Limb (tissue), 2 donors: ENCODE results near the gene C8G.

Experiments
- DNase-seq, 2 donors: peaks; one replicate each; pipeline ENCODE4 v3.0.0-alpha.2; 2016; ENCODE audit errors: extremely low spot score in 2 of 2

Gene C8G

GRCh38 chr9:136944519-136945332 is at the start of gene C8G, which contains the start of gene FBXW5:
TSS of gene C8G (plus strand) at chr9:136945243. CDS start at chr9:136945321, 78 bp downstream.
TSS of gene FBXW5 (minus strand) at chr9:136944738. CDS start at chr9:136944083, 655 bp downstream.
- DNase-seq = peak; percentile 95 to 98

- DNase-seq = no peak
Observed at GRCh38 chr9:136896027-136896426, 49.0 kb upstream of the C8G start.

DNA sequence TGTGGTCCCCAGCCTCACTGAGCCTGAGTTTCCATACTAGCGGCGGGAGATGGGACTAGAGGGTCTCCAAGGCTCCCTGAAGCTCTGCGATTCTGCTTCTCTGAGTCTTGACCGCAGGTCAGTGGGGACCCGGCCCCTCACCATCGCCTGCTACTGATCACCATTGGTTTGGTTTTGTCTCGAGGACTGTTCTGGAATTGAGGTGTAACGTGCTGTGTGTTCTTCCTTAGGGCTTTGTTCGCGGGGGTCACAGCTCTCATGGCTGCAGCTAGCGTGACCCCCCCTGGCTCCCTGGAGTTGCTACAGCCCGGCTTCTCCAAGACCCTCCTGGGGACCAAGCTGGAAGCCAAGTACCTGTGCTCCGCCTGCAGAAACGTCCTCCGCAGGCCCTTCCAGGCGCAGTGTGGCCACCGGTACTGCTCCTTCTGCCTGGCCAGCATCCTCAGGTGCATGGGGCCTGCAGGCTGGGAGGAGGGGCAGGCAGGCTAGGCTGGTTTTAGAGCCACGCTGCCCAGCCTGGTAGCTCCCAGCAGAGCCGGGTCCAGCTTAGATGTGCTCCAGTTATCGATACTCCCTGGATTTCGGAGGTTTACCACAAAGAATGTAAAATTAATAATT is 46.5 kb upstream of the C8G start:
- no peak for DNase-seq

- DNase-seq = no peak
Observed at GRCh38 chr9:136899196-136899595, 45.8 kb upstream of the C8G start.

DNA sequence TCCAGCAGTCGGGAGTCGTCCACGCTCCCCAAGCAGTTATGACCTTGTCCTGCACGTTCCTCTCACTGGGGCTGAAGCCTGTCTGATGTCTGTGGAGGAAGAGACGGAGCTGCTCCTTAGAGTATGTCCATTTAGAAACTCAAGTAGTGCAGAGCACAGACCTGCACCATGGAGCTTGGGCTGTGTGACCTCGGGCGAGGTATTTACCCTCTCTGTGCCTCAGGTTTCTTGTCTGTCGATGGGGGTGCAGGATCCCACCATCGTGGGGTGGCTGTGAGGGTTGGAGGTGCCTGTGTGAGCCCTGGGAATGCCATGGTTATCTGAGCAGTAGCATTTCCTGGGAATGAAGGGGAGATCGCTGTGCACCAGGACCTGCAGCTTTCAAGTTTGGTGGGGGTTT is 44.5 kb upstream of the C8G start:
- DNase-seq = no peak

- DNase-seq = no peak
Observed at GRCh38 chr9:136900988-136901515, 44.0 kb upstream of the C8G start.

- DNase-seq = no peak
Observed at GRCh38 chr9:136901516-136902258, 43.4 kb upstream of the C8G start.

DNA sequence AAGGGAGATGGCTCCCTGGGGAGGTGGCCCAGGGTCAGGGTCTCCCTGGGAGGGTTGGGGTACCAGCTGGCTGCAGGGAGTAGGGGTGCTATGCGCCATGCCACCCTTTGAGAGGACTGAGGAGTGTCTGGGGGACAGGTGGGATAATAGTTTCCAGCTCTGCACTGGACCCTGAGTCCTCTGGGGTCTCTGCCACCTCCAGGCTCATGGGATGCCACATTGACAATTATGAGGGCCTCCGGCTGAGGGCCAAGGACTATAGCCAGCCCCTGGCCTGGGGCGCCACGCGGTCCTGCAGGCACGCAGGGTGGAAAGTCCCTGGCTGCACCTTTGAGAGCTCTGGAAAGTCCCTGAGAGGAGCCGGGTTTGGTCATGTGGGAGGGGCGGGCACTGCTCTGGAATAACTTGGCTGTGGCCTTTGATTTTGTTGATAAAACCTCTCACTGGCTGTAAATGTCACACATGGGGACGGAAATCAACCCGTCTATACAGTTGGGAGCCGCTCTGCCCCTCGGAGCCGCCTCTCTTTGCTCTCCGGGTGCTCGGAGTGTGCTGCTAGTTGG is 42.7 kb upstream of the C8G start:
- no peak for DNase-seq

DNA sequence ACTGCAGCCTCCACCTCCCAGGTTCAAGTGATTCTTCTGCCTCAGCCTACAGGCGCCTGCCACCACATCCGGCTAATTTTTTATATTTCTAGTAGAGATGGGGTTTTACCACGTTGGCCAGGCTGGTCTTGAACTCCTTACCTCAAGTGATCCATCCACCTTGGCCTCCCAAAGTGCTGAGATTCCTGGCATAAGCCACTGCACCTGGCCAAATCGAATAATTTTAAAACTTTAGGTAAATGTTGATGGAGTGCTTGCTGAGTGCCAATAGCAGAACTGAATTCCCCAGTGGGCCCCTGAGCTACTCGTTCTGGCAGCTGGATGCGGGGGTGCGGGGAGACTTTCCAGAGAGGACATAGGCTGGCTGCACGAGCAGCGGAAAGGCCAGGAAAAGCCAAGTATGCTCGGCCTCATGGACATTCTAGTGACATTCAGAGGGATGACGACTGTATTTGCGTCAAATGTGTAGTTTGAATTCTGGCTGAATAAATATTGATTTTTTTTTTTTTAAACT is 41.9 kb upstream of the C8G start:
- no peak for DNase-seq

DNA sequence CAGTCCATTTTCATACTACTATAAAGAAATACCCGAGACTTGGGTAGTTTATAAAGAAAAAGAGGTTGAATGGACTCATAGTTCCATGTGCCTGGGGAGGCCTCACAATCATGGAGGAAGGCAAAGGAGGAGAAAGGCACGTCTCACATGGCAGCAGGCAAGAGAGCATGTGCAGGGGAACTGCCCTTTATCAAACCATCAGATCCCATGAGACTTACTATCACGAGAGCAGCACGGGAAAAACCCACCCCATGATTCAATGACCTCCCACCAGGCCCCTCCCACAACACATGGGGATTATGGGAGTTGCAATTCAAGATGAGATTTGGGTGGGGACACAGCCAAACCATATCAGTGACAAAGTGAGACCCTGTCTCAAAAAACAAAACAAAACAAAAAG is 38.8 kb upstream of the C8G start:
- DNase-seq = no peak

DNA sequence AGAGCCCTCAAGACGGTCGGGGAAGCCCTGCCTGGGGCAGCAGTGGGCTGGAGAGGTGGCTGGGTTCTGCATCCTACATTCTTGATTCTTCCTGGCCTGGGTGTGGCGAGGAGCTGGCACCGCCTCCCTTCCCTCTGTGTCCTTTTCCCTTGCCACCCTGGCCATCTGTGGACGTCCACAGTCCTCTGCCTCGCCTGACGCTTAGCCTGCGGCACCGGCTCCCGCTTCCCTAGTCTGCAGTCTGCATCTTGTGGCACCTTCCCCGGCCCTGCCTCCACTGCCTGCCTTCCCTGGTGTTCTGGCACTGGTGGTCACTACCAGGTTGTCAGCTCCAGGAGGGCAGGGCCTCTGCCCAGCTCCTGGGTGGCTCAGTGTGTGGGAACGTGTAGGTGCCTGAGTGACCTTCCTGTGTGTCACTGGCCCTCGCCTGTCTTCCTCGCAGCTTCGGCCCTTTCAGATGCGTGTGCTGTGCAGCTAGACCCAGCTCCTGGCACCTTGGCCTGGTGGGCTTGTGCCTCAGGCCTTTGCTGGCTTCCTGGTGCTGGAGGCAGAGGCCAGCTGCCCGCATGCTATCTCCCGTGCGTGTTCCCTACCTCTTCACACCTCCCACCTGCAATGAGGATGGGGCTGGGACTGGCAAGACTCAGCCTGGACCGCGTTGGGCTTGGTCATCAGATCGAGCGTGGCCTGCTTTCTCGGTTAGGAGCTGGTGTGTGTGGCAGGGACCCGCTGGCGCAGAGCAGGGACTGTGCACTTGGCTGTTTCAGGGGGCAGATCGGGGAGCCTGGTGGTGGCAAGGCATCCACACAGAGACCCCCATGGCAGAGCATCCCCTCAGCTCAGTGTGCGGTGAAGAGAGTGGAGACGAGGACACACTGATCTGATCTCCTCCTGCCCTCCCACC is 37.8 kb upstream of the C8G start:
- DNase-seq = no peak

- DNase-seq = no peak
Observed at GRCh38 chr9:136910197-136910900, 34.7 kb upstream of the C8G start.

- DNase-seq = no peak
Observed at GRCh38 chr9:136910901-136911245, 34.2 kb upstream of the C8G start.

GRCh38 chr9:136913701-136914438 is 31.2 kb upstream of the C8G start:
- DNase-seq = no peak

DNA sequence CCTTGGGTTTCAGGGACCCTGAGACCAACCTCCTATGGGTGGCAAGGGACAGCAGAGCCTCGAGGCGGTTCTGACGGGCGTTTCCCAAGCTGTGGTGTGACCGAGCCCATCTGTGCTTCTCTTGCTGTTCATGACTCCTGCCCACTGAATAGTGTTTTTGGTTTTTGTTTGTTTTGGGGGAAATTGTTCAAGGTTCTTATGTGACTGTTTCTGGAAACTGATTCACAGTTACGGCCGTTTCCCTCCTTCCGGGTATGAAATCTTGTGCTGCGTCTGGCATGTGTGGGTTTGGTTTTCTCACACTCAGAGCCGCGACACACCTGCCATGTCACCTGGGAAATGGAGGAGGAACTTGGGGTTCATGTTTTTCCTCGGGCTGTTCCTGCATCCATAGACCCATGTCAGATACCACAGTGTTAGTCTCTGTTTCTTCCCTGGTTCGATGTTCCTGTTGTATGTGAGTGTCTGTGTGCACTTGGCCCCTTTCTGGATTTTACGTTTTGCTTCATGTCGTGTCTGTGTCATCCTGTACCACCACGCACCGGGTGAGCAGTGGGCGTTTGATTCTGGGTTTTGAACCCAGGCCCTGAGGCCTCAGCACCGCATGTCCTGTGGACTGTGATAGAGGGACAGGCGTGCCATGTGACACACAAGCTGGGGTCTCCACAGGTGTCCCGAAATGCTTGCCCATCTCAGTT is 29.3 kb upstream of the C8G start:
- no peak for DNase-seq

DNA sequence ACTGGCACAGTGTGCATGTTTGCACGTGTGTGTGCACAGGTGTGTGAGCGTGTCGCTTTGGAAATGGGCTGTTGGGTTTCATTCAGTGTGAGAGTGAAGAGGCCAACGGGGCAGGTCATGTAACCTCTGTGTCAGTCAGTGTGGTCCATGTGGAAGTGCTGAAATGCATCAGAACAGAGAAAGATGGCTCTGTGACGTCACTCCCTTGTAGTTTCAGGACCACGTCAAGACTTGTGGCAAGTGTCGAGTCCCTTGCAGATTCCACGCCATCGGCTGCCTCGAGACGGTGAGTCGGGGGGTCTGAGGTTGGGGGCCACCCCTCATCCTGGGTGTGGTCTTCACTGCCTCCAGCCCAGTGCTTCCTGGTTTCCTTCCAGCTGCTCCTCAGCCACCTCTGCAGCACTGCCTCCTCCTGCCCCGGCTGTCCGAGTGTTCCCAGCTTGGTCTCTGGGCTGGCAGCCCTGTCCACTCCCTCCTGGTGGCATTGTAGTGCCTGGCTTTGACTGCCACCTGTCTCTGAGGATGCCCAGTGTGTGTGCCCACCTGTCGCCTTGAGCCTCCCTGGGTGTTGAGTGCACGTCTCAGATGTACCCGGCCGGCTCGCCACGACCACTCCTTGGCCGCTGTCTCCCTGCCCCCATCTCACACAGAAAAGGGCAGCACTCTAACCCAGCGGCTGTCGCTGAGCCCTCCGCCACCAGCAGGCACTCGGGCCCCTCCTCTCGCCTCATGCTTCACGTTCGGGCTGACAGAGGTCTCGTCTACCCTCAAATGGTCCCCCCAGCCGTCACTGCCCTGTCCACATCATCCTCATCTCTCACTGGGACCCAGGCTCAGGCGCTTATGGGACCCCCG is 28.5 kb upstream of the C8G start:
- no peak for DNase-seq

DNA sequence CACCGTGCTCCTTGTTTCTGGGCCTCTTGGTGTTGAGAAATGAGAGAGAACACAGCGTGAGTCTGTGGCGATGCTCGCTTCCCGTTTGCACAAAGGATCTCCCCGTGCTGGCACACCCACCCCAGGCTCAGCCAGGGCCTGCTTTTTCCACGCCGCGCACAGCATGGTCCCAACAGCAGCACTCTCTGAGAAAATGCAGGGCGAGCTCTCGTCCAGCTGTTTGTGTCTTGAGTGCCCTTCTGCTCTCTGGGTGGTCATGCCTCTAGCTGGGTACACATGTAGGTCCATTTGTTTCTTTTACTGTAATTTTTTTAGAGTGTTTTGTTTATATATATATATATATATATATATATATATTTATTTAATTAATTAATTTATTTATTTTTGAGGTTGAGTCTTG is 27.1 kb upstream of the C8G start:
- no peak for DNase-seq

DNA sequence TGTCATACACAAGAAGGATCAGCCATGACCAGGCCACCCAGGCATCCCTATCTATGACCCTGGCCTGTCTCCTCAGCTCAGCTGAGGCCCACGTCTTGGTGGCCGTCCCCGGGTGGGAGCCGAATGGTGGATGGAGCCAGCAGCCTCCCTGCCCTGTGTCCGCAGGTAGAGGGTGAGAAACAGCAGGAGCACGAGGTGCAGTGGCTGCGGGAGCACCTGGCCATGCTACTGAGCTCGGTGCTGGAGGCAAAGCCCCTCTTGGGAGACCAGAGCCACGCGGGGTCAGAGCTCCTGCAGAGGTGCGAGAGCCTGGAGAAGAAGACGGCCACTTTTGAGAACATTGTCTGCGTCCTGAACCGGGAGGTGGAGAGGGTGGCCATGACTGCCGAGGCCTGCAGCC is 25.0 kb upstream of the C8G start:
- no peak for DNase-seq
